CD4-positive, CD25-positive, alpha-beta regulatory T cell (primary cell): ENCODE results near the gene ABCC3. TPM values are rescaled to one million over a fixed set of nuclear protein-coding genes. Genes with fewer than 3 reads are reported as not detected.

Source experiments
- ATAC-seq, 2 donors: fragments of 150-1000 bp; cut with Tn5 transposase; one replicate each; pipeline ENCODE4 v1.10.0; 2021; ENCODE audit warnings: low read depth in 2 of 2, moderate number of reproducible peaks in 2 of 2, moderate library complexity in 1 of 2
- DNase-seq, 3 donors: peaks; one replicate each; pipeline versions ENCODE4 v3.0.0 to v3.0.0-alpha.2; 2012 to 2022; ENCODE audit warnings: mixed read lengths in 1 of 3
- H3K27ac ChIP-seq: one replicate; pipeline ENCODE4 v1.7.0; 2013; ENCODE audit warnings: mild to moderate bottlenecking, low read length; ENCODE audit not compliant: insufficient read depth, poor library complexity, severe bottlenecking
- H3K27me3 ChIP-seq: one replicate; pipeline ENCODE4 v1.7.0; 2013; ENCODE audit warnings: low read length; ENCODE audit not compliant: control insufficient read depth, insufficient read depth
- H3K36me3 ChIP-seq: one replicate; pipeline ENCODE4 v1.7.0; 2013; ENCODE audit warnings: mild to moderate bottlenecking, low read length, moderate library complexity; ENCODE audit not compliant: control insufficient read depth, insufficient read depth
- H3K4me1 ChIP-seq: 2 replicates; pipeline ENCODE4 v1.7.0; 2013; ENCODE audit warnings: mild to moderate bottlenecking, low read length; ENCODE audit not compliant: insufficient read depth, control insufficient read depth, poor library complexity, severe bottlenecking
- H3K4me3 ChIP-seq: one replicate; pipeline ENCODE4 v1.7.0; 2013; ENCODE audit warnings: low read depth, mild to moderate bottlenecking, low read length, moderate library complexity
- H3K9me3 ChIP-seq, 2 experiments: 1 replicate in 1 of 2; 2 replicates in 1 of 2; pipeline ENCODE4 v1.7.0; 2013; ENCODE audit warnings: low read length in 2 of 2, mild to moderate bottlenecking in 1 of 2, moderate library complexity in 1 of 2; ENCODE audit not compliant: control insufficient read depth in 2 of 2
- H3K27ac Mint-ChIP-seq, 3 donors: one replicate each; pipeline ENCODE4 v1.8.0; 2020 to 2022; ENCODE audit warnings: mild to moderate bottlenecking in 3 of 3, mixed read lengths in 3 of 3, moderate library complexity in 2 of 3
- H3K27me3 Mint-ChIP-seq: one replicate; pipeline ENCODE4 v1.8.0; 2022; ENCODE audit warnings: mild to moderate bottlenecking, mixed read lengths
- H3K36me3 Mint-ChIP-seq: one replicate; pipeline ENCODE4 v1.8.0; 2020; ENCODE audit warnings: mixed read lengths
- H3K4me1 Mint-ChIP-seq, 4 donors: one replicate each; pipeline ENCODE4 v1.8.0; 2020 to 2022; ENCODE audit warnings: mixed read lengths in 4 of 4, mild to moderate bottlenecking in 1 of 4
- H3K4me3 Mint-ChIP-seq, 4 donors: one replicate each; pipeline ENCODE4 v1.8.0; 2020 to 2022; ENCODE audit warnings: mild to moderate bottlenecking in 4 of 4, mixed read lengths in 4 of 4, moderate library complexity in 3 of 4
- H3K9me3 Mint-ChIP-seq, 7 donors: one replicate each; pipeline ENCODE4 v1.8.0; 2020 to 2022; ENCODE audit warnings: mixed read lengths in 7 of 7, mild to moderate bottlenecking in 3 of 7, moderate library complexity in 2 of 7
- polyA plus RNA-seq, 4 donors: library from polyadenylated mRNA; unstranded; fragments of 300-500 nt; fragmentation: Illumina TruSeq; gene quantifications; one replicate each; pipeline ENCODE4 v1.2.3, GENCODE V29; 2021
- total RNA-seq: library from RNA; stranded (reverse); gene quantifications from one replicate; pipeline ENCODE4 v1.2.3, GENCODE V29; 2022

The ABCC3 gene
- total and polyA plus RNA-seq, 5 donors from 2014 or later = 0.02 to 3.3 TPM; not detected in 3

DNA sequence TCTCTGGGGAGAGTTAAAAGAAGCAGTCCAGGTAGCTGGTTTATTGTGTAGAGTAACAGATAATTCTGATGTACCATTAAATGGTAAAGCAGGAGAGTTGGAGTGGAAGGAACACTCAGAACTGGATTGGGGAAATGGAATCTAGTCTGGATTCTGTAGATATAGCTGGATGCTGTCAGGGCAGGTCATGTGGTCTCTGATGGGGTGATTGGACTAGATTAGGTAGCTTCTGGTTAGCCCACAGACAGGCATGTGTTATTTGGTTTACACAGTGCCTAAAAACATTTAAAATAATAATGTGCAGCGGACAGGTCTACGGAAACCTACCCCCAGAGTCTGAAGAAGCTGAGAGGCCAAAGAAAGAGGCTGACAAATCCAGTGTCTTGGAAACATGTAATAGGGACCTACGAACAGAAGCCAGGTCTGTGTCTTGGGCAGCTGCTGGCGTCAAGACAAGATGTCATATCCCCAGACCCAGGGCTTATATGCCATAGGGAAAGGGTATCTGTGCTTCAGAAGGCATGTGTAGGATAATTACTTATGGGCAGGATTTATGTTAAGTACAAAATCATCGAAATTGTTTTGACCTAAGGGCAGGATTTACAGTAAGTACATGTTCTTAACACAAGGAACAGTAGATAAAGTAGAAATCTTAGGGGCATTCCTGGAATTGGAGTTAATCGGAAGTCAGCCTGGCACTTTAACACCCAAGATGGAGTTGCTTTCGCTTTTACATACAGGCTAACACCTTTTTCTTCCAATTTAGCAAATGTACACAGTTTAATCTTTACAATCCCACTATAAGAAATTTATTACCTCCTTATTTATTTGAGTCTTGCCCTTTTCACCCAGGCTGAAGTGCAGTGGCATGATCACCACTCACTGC lies 97.1 kb downstream of the ABCC3 start:
- peaks cover 44% of the 10 kb centered on the region for H3K4me1 ChIP-seq
- H3K4me3 Mint-ChIP-seq = peak overlapping the region in 3 of 4 donors; percentile 21 to 61 (median 52)

DNA sequence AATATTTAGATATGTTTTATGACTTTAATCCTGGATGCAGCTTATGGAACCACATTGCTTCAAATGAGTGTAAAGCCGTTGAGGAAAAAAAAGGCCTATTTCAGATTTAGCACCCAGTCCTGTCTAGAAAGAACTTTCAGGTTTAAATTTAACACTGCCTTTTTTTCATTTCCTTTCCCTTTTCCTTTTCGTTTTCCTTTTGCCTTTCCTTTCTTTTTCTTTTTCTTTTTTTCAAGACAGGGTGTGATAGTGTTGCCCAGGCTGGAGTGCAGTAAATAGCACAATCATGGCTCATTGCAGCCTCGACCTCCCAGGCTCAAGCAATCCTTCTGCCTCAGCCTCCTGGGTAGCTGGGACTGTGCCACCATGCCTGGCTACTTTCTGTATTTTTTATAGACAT lies 100.6 kb downstream of the ABCC3 start:
- ATAC-seq (no peak), DNase-seq (no peak)
- peaks cover 27% of the 10 kb centered on the region for H3K4me1 ChIP-seq
- H3K9me3 ChIP-seq = no peaks in the 10 kb centered on the region
- peaks cover 46 to 82% (median 58%) of the 10 kb centered on the region in 4 donors for H3K4me1 Mint-ChIP-seq
- H3K27ac ChIP-seq = no peak overlapping the region
- peaks cover 36% of the 10 kb centered on the region for H3K36me3 ChIP-seq
- H3K36me3 Mint-ChIP-seq = peaks cover 27% of the 10 kb centered on the region
- peak overlapping the region in 2 of 4 donors; percentile 40 to 67 for H3K4me3 Mint-ChIP-seq
- peak overlapping the region in 1 of 3 donors; percentile 67 for H3K27ac Mint-ChIP-seq
- H3K4me3 ChIP-seq = no peak overlapping the region
- H3K27me3 ChIP-seq = no peaks in the 10 kb centered on the region
- no peaks in the 10 kb centered on the region for H3K27me3 Mint-ChIP-seq
- H3K9me3 Mint-ChIP-seq = peaks cover 0 to 2% (median 0%) of the 10 kb centered on the region in 7 donors

More for the DNA sequence above, 97.1 kb downstream of the ABCC3 start:
- H3K27me3 Mint-ChIP-seq = no peaks in the 10 kb centered on the region
- ATAC-seq (no peak), DNase-seq (peak in 1 of 3 donors; percentile 22)
- no peaks in the 10 kb centered on the region for H3K27me3 ChIP-seq
- peaks cover 2% of the 10 kb centered on the region for H3K36me3 ChIP-seq
- peaks cover 5% of the 10 kb centered on the region for H3K36me3 Mint-ChIP-seq
- peaks cover 0 to 2% (median 0%) of the 10 kb centered on the region in 7 donors for H3K9me3 Mint-ChIP-seq
- peak overlapping the region; percentile 27 for H3K4me3 ChIP-seq
- peaks cover 41 to 85% (median 58%) of the 10 kb centered on the region in 4 donors for H3K4me1 Mint-ChIP-seq
- peak overlapping the region in 2 of 3 donors; percentile 5 to 27 for H3K27ac Mint-ChIP-seq
- H3K27ac ChIP-seq = no peak overlapping the region
- no peaks in the 10 kb centered on the region for H3K9me3 ChIP-seq

DNA sequence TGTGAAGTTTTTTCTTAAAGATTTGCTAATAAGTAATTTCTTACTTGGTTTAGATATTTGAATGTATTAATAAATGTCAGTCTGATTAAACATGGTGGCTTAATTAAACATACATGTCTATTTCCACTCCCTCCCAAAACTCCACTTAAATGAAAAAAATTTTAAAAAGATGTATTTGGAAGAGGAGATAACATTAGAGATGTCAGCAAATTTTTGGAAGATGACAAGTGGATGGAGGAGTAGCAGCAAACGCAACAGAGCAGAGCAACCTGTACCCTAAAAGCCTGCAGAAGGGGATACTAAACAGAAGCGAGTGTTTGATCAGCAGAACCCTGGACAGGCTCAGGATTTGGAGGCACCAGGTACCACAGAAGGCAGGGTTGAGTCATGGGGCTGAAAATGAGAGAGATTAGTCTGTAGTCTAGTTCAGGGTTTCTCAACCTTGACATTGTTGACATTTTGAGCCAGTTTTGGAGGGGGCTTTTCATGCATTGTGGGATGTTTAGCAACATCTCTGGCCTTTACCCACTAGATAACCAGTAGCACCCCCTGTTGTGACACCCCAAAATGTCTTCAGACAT lies 102.5 kb downstream of the ABCC3 start:
- peaks cover 52% of the 10 kb centered on the region for H3K36me3 ChIP-seq

DNA sequence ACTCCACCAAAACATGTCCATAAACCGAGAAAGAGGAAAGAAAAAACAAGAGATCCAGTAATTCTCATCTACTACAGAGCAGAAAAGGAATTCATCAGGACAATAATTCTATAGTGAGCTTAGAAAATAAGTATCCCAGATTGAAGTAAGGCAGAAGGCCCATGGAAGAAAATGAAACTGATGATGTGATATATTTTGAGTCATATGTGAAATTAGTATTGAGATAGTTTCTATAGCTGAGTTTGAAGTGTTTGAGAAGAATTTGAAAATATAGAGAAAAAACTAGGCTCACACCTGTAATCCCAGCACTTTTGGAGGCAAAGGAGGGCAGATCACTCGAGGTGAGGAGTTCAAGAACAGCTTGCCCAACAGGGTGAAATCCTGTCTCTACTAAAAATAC lies 104.4 kb downstream of the ABCC3 start:
- H3K4me1 ChIP-seq = peaks cover 8% of the 10 kb centered on the region
- peaks cover 68% of the 10 kb centered on the region for H3K36me3 ChIP-seq
- H3K27me3 Mint-ChIP-seq = no peaks in the 10 kb centered on the region
- H3K9me3 Mint-ChIP-seq = peaks cover 0 to 2% (median 0%) of the 10 kb centered on the region in 7 donors
- peak overlapping the region in 2 of 3 donors; percentile 52 to 81 for H3K27ac Mint-ChIP-seq
- H3K4me1 Mint-ChIP-seq = peaks cover 35 to 52% (median 43%) of the 10 kb centered on the region in 4 donors
- H3K36me3 Mint-ChIP-seq = peaks cover 55% of the 10 kb centered on the region
- no peak overlapping the region for H3K4me3 ChIP-seq
- H3K4me3 Mint-ChIP-seq = no peak overlapping the region
- H3K27me3 ChIP-seq = no peaks in the 10 kb centered on the region
- ATAC-seq (no peak), DNase-seq (no peak)
- no peak overlapping the region for H3K27ac ChIP-seq
- H3K9me3 ChIP-seq = no peaks in the 10 kb centered on the region

More for the DNA sequence above, 102.5 kb downstream of the ABCC3 start:
- DNase-seq (no peak), ATAC-seq (no peak)
- Histone ChIP-seq H3K9me3 (no peaks in the 10 kb centered on the region), H3K27me3 (no peaks in the 10 kb centered on the region), H3K27ac (peak overlapping the region; percentile 0), H3K4me3 (no peak overlapping the region), H3K4me1 (peaks cover 15% of the 10 kb centered on the region)
- Mint-ChIP-seq H3K4me3 (no peak overlapping the region), H3K4me1 (peaks cover 40 to 63% (median 46%) of the 10 kb centered on the region in 4 donors), H3K27ac (peak overlapping the region in 2 of 3 donors; percentile 53 to 58), H3K36me3 (peaks cover 42% of the 10 kb centered on the region), H3K27me3 (no peaks in the 10 kb centered on the region), H3K9me3 (peaks cover 0 to 2% (median 0%) of the 10 kb centered on the region in 7 donors)

Other genes starting within 250 kb of the ABCC3 start
- 49.9 TPM for gene LRRC59, start 237.4 kb upstream of the ABCC3 start, total RNA-seq
- gene LRRC59, start 237.4 kb upstream of the ABCC3 start, polyA plus RNA-seq = 10 to 100 TPM; 17.2 to 24.0 (median 20.5) TPM
- 22.2 TPM for gene ACSF2, start 208.7 kb upstream of the ABCC3 start, total RNA-seq
- gene ACSF2, start 208.7 kb upstream of the ABCC3 start, polyA plus RNA-seq = 1 to 10 TPM; 2.7 to 5.5 (median 3.4) TPM
- gene CHAD, start 166.0 kb upstream of the ABCC3 start, total RNA-seq = not detected
- gene CHAD, start 166.0 kb upstream of the ABCC3 start, polyA plus RNA-seq = not detected
- 45.3 TPM for gene RSAD1, start 156.0 kb upstream of the ABCC3 start, total RNA-seq
- gene RSAD1, start 156.0 kb upstream of the ABCC3 start, polyA plus RNA-seq = 10 to 100 TPM; 43.3 to 53.4 (median 46.1) TPM
- gene MYCBPAP, start 126.4 kb upstream of the ABCC3 start, total RNA-seq = 5.7 TPM
- gene MYCBPAP, start 126.4 kb upstream of the ABCC3 start, polyA plus RNA-seq = 1 to 10 TPM in 2 of 4 donors, under 1 TPM in 2; 0.50 to 1.6 (median 0.89) TPM
- not detected for gene EPN3, start 102.1 kb upstream of the ABCC3 start, total RNA-seq
- not detected for gene EPN3, start 102.1 kb upstream of the ABCC3 start, polyA plus RNA-seq
- 26.8 TPM for gene SPATA20, start 87.7 kb upstream of the ABCC3 start, total RNA-seq
- 10 to 100 TPM in 1 of 4 donors, 1 to 10 TPM in 3; 5.8 to 10.3 (median 6.5) TPM for gene SPATA20, start 87.7 kb upstream of the ABCC3 start, polyA plus RNA-seq
- gene CACNA1G, start 74.2 kb upstream of the ABCC3 start, total RNA-seq = 0.05 TPM
- not detected for gene CACNA1G, start 74.2 kb upstream of the ABCC3 start, polyA plus RNA-seq
- gene ANKRD40, start 73.0 kb downstream of the ABCC3 start, total RNA-seq = 24.0 TPM
- gene ANKRD40, start 73.0 kb downstream of the ABCC3 start, polyA plus RNA-seq = 1 to 10 TPM; 3.8 to 5.7 (median 4.5) TPM
- gene LUC7L3, start 84.7 kb downstream of the ABCC3 start, total RNA-seq = 143 TPM
- gene LUC7L3, start 84.7 kb downstream of the ABCC3 start, polyA plus RNA-seq = 10 to 100 TPM; 44.9 to 54.0 (median 48.9) TPM
- not detected for gene ANKRD40CL, start 132.6 kb downstream of the ABCC3 start, total RNA-seq
- not detected for gene ANKRD40CL, start 132.6 kb downstream of the ABCC3 start, polyA plus RNA-seq
- not detected for gene WFIKKN2, start 200.7 kb downstream of the ABCC3 start, total RNA-seq
- not detected for gene WFIKKN2, start 200.7 kb downstream of the ABCC3 start, polyA plus RNA-seq
- gene TOB1, start 231.5 kb downstream of the ABCC3 start, total RNA-seq = 254 TPM
- 10 to 100 TPM; 30.7 to 60.7 (median 36.3) TPM for gene TOB1, start 231.5 kb downstream of the ABCC3 start, polyA plus RNA-seq